SKM-1 (cell line): ENCODE results near the gene GRIN3A.
"Not testable (repeated sequence)": the region's sequence is repeated elsewhere in the genome, so short reads cannot be mapped to it uniquely, and the experiment has no call there.

Experiments
- DNase-seq: peaks from one replicate; lab custom pipeline; 2025; ENCODE audit not compliant: unreplicated experiment; lab: John Stamatoyannopoulos, UW

GRIN3A gene

DNA sequence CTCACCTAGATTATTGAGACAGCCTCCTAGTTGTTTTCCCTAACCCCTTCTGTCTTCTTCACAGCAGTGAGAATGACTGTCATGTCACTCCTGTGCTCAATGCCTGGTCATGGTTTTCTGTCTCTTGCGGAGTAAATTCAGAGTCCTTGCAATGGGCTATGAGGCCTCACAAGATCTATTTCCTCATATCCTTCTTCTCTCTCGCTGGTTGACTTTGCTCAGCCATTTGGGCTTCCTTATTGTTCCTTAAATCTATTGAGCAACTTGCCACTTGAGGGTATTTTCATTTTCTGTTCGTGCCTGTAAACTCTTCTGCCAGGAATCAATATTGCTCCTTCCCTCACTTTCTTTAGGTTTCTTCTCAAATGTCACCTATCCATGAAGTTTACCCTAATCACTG is 152.7 kb downstream of the GRIN3A start:
- DNase-seq = peak; percentile 42

DNA sequence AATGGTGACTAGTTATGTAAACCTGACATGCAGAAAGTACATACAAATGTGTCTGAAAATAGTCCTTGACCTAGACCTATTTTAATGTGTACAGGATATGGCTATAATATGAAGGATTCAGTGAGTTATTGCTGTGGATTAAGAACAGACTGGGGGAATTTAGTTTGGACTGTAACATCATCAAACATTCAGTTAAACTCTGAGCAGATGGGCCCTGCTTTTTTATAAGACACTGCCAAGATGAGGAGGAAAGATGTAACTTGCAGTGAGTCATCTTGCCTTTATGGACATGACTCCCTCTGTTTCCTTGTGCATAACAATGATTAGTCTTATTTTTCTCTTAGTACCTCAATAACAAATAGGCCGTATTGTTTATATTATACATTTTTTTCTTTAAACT is 155.9 kb downstream of the GRIN3A start:
- DNase-seq = no peak

DNA sequence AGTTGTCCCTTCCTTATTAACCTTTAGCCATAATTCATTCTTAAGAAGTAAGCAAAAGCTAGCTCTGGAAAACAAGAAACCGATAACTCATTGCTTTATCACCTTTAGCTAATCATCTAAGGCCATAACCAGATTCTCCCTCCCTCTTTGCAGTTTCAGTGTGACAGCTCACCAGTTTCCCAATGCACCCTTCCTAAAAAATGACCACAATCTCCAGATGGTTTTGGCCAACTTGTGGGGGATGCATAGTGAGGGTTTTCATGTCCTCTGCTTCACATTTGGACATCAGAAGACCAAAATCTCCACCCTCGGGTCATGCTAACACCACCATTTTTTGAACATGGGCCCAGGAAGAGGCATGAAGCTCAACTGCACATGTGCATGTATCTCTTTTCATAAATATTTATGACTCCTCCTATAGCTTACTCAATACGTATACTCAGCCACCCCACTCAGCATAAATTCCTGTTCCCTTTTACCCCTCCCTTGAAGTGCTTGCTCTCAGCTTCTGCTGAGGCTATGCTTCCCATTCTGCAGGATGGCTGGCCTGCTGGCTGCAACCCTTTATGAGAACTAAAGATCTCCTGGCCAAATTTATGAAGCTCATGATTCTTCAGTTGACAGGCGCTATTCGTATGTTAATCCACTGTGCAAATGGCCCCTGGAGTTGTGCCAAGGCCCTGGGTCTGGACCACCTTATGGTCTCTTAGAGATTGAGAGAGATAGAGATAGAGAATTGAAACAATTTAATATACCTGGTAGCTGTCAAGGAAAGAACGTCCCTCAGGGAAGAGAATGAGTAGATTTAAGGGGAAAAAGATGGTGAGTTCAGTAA is 158.5 kb downstream of the GRIN3A start:
- DNase-seq = peak; percentile 25

DNA sequence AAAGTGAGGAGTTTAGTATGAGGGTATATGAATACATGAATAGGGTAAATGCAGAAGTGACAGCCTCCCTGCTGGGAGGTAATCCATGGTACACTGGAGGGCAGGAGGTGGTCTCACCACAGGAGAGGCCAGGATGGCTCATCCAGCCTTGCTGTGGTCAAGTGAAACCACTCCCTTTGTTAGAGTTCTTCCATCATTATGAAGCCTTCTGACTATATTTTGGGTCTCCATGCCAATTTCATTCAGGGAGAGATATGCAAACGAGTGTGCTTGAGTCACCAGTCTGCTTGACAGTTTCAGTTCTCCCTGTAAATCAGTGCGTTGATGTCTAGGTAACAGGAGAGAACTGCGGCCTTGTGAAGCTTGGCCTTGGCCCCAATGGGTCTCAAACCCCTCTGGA is 160.1 kb downstream of the GRIN3A start:
- no peak for DNase-seq

DNA sequence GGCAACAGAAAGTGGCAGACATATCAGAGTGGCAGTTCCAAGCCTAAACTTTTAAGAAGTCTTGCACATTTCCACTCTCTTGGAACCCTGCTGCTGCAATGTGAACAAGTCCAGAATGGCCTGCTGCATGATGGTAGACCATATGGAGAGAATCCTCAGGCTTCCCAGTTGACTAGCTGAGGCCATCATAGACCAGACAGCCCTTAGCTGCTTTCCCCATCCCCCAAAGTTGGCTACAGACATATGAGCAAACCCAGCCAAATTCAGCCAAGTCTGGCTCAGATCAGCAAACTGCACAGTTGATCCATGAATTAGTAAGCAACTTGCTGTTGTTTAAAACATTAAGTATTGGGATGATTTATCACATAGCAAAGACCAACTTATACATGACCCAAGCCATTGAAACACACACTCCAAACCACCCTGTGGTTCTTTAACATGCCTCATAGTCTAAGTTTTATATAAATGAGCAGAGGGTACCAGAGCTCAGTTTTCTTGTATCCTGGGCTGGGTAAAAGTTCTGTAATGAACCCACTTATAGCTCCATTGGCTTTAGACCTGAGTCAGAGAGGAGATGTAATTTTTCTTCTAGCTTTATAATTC is 163.6 kb downstream of the GRIN3A start:
- DNase-seq = no peak

DNA sequence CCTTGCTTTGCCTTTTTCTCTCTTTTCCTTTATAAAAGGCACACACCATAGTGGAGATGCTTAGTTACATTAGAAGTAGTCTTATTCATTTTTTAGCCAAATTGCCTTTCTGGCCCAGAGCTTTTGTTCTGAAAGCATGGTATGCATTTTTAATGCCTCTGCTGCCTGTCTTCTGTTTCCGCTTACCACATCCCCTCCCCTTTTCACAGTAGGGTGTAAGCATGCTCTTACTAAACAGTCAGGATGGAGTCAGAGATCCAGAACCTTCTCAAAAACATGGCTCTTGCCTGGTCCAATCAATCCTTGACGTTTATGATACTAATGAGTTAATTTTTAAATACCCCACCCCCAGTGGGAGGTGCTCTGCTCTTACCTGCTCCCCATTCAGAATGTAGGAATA is 166.1 kb downstream of the GRIN3A start:
- DNase-seq = no peak

DNA sequence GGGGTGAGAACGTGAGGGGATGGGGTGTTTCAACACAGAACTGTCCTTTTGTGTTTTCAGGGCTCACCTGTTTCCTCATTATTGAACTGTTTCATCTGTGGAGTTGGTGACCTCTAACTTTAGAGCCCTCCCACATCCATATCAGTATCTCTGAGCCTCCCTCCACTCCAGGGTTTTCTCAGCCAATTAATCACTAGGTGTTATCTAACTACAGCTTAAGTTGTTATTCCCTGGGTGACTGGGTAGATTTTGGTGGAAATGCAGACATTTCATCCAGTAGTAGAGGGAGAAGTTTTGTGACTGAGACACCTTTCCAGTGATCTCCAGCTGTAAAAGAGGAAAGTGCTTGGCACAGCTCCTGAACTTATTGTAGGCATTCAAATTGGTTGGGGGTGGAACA is 167.3 kb downstream of the GRIN3A start:
- DNase-seq = no peak

DNA sequence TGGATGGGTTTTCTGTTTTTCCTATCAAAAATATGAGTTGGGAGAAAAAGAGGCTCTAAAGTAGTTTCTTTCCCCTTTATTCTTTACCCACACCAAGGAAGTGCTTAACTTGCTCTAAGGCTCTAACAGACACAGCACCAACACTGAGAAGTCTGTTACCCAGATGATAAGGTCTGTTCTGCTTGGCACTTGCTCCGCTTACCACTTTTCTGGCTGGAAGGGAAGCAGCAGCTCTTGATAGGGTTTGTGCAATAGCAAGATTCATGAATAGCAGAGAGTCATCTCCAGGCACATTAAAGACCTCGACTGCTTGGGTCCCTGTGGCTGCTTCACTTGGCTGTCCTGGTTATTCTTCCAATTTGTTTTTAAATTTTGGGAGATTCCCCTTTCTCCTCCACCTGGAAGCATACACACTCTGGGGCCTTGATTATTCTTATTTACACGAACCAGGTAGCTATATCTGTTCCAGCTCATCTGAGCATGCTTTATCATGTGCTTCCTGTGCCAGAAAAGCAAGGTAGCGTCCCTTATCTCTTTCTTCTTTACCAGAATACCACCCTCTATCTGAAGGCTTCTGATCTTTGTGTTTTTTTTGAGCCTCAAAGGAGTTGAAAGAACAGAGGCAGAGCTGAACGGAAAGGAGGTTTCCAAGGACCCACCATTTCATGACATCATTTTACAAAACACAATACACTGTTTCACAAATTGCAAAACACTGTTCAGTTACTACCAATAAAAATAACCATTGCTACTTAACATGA is 168.5 kb downstream of the GRIN3A start:
- no peak for DNase-seq

DNA sequence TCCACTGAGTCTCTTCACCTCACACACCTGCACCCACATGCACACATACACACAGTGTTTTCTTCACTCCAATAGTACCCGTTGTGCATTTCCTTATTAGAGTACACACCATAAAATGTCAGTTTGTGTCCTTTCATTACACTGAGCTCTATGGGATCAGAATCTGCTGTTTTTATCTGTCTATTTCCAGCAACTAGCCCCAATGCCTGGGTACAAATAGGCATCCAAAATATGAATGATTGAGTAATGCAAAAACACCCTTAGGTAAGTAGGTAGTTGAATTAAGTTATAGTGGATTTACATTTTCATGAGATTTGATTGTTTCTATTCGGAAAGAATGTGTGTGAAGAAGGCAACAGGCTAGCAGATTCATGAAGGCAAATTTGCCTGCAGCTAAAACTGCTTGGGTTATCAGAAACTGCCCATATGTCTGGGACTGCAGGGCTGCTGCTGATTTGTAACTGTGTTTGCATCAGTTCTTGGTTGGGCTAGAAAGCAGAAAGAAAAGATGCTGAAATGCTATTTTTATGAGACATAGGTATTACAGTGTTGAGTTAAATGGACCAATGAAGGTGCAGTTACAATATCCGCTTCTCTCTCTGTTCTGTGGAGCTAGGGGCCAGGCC is 170.6 kb downstream of the GRIN3A start:
- no peak for DNase-seq

DNA sequence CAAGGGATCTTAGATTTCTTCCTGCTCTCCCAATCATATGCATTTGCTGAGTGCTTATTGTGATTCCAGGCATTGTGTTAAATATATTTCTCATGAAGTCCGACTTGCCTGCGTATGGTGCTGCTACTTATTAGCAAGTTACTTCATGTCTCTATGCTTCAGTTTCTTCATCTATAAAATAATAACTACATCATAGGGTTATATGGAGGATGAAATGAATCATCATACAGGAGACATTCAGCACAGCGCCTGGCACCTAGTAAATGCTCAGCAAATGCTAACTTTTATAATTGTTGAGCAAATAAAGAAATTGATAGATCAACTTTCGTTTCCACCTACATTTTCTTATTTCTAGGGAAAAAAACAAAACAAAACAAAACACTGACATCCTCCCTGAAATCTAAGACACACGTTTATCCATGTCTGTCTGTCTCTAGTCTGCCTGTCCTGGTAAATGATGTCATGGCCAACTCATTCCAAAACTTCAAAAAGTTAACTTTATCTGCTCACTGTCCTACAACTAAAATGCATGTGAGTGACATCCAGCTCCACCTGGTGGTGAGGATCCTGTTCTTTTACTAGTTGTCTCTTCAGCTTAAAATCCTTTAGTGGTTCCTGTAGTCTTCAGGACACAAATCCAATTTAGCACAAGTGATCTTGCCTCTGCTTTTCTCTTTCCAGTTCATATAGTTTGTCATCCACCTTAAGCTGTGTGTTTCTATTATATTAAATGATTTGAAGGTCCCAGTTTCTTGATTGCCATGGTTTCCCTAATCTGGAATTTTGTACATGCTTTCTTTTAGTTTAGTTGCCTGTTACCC is 171.3 kb downstream of the GRIN3A start:
- DNase-seq = no peak

DNA sequence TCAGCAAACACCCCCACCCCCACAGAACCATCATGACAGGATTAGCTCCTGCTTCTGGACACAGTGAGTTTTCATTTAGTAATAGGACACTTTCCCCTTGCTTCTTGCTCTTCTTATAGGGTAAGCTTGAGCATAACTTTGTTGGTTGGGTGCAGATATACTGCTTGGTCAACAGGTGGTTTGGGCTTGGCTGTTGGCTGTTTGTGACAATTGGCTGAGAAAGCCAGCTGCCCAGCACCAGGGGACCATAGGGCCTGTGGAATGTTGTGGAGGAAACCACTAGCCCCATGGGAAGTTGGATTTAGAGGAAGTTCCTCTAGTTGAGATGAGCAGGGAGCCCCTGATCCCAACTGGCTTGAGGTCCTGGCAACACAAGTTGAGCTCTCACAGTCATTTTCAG is 174.2 kb downstream of the GRIN3A start:
- no peak for DNase-seq

DNA sequence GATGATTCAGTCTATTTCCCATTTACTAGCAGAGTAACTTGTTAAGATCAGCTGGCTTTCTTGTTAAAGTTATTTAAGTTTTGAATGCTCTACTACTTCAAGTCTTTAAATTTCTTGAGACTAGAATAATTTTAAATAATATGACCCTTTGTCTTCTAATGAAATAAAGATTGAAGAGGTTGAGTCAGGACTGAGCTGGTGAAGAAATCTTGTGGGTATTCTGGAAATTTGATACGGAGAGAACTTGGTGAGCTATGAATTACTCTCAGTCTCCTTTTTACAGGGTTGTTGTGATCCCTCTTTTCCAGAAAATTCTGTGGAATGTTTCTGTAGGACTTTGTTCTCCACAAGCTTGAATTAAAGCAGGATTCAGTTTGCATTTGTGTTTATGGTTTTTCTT is 175.5 kb downstream of the GRIN3A start:
- no peak for DNase-seq

DNA sequence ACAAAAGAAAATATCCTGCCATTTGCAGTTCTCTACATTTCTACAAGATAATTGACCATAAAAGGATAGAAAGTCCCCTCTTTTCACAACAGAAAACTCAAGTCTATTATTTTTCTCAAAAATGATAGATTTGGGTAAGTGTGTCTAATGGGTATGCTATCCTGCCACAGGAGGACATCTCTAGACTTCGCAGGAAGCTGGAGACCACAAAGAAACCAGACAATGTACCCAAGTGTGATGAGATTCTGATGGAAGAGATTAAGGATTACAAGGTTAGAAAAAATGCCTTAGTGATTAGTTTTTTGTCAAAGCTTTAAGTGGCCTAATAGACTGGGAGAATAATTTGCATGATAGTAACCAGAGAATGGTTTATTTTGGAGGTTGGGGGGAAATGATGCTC is 176.7 kb downstream of the GRIN3A start:
- DNase-seq = no peak

DNA sequence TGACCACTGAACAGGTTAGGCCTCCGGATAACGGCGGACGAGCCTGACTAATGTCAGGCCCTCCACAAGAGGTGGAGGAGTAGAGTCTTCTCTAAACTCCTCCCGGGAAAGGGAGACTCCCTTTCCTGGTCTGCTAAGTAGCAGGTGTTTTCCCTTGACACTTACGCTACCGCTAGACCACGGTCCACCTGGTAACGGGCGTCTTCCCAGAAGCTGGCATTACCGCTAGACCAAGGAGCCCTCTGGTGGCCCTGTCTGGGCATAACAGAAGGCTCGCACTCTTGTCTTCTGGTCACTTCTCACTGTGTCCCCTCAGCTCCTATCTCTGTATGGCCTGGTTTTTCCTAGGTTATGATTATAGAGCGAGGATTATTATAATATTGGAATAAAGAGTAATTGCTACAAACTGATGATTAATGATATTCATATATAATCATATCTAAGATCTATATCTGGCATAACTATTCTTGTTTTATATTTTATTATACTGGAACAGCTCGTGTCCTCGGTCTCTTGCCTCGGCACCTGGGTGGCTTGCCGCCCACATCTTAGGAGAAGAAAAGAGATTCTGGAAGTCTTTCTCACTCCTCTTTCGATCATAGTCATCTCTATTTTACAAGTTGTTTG is 188.9 kb downstream of the GRIN3A start:
- not testable (repeated sequence) for DNase-seq

DNA sequence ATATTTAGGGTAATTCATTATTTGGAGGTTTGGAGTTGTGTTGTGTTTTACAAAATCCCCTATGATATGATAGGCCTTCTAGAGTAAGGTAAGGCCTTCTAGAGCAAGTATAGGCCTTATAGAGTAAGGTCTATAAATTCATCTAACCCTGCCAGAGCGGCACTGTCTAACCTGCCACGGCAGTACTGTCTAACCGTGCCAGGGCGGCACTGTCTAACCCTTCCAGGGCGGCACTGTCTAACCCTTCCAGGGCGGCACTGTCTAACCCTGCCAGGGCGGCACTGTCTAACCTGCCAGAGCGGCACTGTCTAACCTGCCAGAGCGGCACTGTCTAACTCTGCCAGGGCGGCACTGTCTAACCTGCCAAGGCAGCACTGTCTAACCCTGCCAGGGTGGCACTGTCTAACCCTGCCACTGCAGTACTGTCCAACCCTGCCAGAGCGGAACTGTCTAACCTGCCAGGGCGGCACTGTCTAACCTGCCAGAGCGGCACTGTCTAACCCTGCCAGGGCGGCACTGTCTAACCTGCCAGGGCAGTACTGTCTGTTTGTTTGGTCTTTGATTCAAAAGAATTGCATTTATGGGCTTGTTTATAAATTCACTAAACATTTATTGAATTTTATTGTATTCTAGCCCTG is 195.2 kb downstream of the GRIN3A start:
- DNase-seq = no peak

DNA sequence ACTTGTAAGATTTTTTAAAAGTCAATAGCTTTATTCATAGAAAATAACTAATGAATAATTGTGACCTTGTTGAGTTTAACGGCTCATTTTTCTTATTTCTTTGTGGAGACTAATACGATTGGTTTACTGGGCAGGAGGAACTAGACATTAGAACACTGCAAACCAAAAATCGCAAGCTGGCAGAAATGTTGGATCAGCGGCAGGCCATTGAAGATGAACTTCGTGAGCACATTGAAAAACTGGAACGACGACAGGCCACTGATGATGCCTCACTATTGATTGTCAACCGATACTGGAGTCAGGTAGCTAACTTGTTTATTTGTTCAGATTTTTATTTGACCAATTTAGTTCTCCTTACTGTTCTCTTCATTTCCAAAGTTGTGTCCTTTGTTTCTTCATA is 198.4 kb downstream of the GRIN3A start:
- no peak for DNase-seq

DNA sequence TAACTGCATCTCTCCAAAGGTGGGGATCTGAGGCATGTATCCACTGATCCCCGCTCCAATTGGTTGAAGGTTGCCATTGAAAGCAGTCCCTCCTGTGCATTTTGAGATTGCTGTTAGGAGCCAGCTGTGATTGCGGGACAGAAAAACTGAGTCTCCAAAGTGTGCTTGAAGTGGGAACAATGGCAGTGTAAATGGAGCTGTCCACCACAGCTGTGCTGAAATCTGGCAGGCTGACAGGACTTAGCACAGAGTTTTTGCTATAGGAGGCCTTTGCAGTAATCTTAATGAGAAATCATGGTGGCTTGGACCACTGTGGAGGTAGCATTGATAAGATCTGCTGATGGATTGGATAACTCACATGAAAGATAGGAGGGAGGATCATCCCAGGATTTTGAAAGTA is 201.5 kb downstream of the GRIN3A start:
- no peak for DNase-seq

DNA sequence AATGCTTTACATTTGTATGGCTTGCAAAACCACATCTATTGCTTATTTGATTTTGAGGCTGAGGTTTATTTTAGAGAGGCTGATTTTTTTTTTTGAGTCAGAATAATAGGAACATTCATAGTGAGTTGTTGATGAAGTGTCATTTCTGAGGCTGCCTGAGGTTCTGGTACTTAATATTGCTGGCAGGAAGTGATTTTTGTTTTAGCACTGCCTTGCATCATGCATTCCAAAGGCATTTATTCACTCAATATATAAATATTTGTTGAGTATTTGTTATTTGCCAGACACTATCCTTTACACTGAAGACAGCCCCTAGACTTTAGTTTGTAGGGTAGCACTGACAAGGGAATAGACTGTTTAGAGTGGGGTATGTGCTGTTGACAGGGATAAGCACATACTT is 202.1 kb downstream of the GRIN3A start:
- no peak for DNase-seq

DNA sequence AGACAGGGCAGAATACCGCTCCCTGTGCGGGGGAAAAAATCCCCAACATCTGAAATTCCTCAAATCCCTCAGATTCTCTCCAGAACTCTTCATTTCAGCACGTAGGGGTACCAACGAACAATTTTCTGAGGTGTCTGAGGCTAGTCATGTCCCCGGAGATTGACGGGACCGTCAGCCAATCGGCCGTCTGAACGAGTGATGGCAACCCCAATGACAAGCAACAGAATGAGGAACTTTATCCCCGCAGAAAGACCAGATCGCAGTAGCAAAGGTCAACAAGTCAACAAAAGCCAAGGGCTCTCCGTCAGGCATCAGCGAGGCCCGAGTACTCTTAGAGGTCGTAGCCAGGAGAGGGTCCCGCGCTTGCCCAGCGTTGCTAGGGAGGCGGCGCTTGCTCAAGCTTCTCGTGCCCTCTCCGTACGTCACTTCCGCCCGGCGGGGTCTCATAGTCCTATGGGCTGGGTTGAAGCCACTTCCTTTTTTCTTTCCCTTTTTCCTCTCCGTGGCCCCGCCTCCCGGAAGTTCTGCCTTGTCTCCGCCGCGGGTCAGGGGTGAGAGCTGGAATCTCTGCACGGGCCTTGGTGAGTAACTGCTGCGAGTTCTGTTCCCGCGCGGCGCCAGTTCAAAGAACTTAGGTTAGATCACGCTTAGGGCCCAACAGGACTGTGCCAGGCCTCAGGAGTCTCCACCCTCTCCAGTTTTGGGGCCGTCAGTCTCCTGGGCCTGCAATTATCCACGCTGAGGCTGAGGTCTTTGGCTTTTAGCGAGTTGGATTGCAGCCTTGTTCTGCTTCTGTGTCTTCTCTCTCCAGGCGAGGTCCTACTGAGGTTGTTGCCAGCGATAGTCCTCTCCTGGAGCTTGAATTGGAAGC is 204.9 kb downstream of the GRIN3A start, which contains the start of gene RNF20:
RNF20 (plus strand) TSS at position 520 of the 871 bp plus-strand sequence. CDS start 1,571 bp downstream, outside the sequence.
- peak; percentile 77 for DNase-seq
